ENCODE measurements around the gene CTBP1. TPM values are rescaled to one million over a fixed set of nuclear protein-coding genes. Genes with fewer than 3 reads are reported as not detected.
A peak's percentile ranks its signal among the peaks of the same experiment; 100 is the strongest.

Gene CTBP1
- total and polyA plus RNA-seq, 2 experiments from 2014 or later = 74.0 to 192 TPM

DNA sequence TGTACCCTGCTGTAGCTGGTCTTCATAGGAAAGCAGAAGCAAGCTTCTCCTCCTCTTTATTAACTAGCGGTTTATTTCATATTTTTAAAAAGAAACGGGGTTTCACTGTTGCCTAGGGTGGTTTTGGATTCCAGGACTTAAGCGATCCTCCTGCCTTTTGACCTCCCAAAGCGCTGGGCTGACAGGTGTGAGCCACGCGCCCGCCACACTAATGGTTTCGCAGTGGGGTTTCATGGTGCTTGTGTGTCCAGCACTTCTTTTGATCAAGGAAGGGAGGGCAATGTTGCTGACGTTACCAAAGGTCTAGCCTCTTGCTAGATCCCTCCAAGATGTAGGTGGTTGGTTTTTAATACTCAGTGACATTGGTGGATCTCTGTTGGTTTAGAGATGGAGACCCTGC is 42.2 kb upstream of the CTBP1 start (continued):
- TF ChIP-seq EZH2phosphoT487 (IDR thresholded peaks at IDR 0.05; ENCODE audit: unreplicated experiment) = no peak

DNA sequence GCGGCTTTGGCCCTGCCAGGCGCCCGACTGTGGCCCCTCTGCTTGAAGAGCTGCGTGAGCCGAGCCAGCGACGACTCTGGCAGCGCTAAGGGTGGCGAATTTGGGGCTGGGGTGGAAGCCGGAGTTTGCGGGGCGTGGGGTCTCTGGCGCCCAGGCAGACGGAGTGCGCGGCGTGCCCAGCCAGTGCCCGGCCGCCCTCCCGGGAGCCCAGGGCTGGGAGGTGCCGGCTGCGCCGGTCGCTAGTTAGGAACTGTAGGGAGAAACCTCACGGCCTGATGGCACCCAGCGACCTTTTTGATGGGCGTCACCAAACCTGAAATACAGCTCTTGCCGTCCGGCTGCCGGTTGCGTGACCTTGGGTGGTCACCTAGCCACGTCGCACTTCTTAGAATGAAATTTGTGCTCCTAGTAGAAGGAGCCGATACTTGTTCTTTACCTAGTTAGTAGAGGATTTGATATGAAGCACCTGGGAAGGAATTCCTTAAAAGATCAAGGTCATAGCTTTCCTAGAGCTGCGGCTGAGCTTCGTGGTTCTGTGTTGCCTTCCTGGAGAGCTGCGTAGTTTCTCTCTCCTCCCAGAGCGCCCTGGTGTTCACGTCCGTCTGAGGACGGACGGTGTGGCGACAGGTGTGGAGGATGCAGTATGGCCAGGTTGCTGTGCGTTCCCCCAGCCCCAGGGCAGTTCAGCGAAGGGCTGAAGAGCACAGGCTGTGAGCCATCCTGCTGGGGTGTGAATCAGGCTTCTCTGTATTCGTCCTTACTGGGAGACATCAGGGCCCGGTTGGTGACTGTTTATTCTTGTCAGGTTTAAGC is 41.4 kb upstream of the CTBP1 start:
- Histone ChIP-seq H2AFZ (no peak overlapping the region), H3K27ac (ENCODE audit: low read depth) (no peak overlapping the region), H3K79me2 (replicated peaks; ENCODE audit: insufficient read depth) (peaks cover 53% of the 10 kb centered on the region), H3F3A (replicated peaks; ENCODE audit: low read depth) (no peaks in the 10 kb centered on the region), H3K4me1 (ENCODE audit: insufficient read depth) (peaks cover 21% of the 10 kb centered on the region), H3K4me2 (peak overlapping the region; percentile 99), H3K9me2 (ENCODE audit: insufficient read depth) (0 out of 2 replicates have a peak, but pooled peaks cover 7% of the 10 kb centered on the region), H3K36me3 (ENCODE audit: insufficient read depth) (no peaks in the 10 kb centered on the region), H4K20me1 (replicated peaks; ENCODE audit: insufficient read depth) (peaks cover 32% of the 10 kb centered on the region), H3K4me3 (peak overlapping the region; percentile 96), H3K27me3 (ENCODE audit: insufficient read depth) (no peaks in the 10 kb centered on the region)
- H3K9me3 Mint-ChIP-seq = peaks cover 31% of the 10 kb centered on the region
- H3K27ac Mint-ChIP-seq = peak overlapping the region; percentile 97
- TF ChIP-seq, protein P1, sequence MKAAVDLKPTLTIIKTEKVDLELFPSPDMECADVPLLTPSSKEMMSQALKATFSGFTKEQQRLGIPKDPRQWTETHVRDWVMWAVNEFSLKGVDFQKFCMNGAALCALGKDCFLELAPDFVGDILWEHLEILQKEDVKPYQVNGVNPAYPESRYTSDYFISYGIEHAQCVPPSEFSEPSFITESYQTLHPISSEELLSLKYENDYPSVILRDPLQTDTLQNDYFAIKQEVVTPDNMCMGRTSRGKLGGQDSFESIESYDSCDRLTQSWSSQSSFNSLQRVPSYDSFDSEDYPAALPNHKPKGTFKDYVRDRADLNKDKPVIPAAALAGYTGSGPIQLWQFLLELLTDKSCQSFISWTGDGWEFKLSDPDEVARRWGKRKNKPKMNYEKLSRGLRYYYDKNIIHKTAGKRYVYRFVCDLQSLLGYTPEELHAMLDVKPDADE (IDR thresholded peaks at IDR 0.05) = no peak
- no peak for TF ChIP-seq NANOG (IDR thresholded peaks at IDR 0.05; ENCODE audit: borderline replicate concordance)
- TF ChIP-seq, protein P2, sequence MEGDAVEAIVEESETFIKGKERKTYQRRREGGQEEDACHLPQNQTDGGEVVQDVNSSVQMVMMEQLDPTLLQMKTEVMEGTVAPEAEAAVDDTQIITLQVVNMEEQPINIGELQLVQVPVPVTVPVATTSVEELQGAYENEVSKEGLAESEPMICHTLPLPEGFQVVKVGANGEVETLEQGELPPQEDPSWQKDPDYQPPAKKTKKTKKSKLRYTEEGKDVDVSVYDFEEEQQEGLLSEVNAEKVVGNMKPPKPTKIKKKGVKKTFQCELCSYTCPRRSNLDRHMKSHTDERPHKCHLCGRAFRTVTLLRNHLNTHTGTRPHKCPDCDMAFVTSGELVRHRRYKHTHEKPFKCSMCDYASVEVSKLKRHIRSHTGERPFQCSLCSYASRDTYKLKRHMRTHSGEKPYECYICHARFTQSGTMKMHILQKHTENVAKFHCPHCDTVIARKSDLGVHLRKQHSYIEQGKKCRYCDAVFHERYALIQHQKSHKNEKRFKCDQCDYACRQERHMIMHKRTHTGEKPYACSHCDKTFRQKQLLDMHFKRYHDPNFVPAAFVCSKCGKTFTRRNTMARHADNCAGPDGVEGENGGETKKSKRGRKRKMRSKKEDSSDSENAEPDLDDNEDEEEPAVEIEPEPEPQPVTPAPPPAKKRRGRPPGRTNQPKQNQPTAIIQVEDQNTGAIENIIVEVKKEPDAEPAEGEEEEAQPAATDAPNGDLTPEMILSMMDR (conservative IDR thresholded peaks at IDR 0.05; ENCODE audit: low read depth in 2 of 2) = no peak
- H3K36me3 Mint-ChIP-seq (ENCODE audit: low read depth) = peaks cover 23% of the 10 kb centered on the region
- H3K27me3 Mint-ChIP-seq (ENCODE audit: insufficient read depth, low read depth, poor library complexity) = peaks cover 9% of the 10 kb centered on the region
- ATAC-seq = no peak
- DNase-seq (ENCODE audit: low spot score) = no peak
- H3K4me3 Mint-ChIP-seq = peak overlapping the region; percentile 97
- H3K4me1 Mint-ChIP-seq = peaks cover 36% of the 10 kb centered on the region

GRCh38 chr4:1289207-1290164 is 40.6 kb upstream of the CTBP1 start, which contains the start of gene MAEA:
MAEA (plus strand) TSS chr4:1289891; CDS start chr4:1289914, 23 bp downstream.
- Histone ChIP-seq H3F3A (replicated peaks; ENCODE audit: low read depth) (no peaks in the 10 kb centered on the region), H3K27ac (ENCODE audit: low read depth) (peak within 1 kb of the TSS; percentile 80), H3K27me3 (ENCODE audit: insufficient read depth) (no peaks in the 10 kb centered on the region), H3K79me2 (replicated peaks; ENCODE audit: insufficient read depth) (peaks cover 46% of the 10 kb centered on the region), H2AFZ (peak within 1 kb of the TSS; percentile 61; the same call in 1 of the 2 replicates), H3K36me3 (ENCODE audit: insufficient read depth) (no peaks in the 10 kb centered on the region), H4K20me1 (replicated peaks; ENCODE audit: insufficient read depth) (peaks cover 32% of the 10 kb centered on the region), H3K9me2 (ENCODE audit: insufficient read depth) (0 out of 2 replicates have a peak, but pooled peaks cover 7% of the 10 kb centered on the region), H3K4me1 (ENCODE audit: insufficient read depth) (peaks cover 21% of the 10 kb centered on the region), H3K4me2 (peak within 1 kb of the TSS; percentile 99), H3K4me3 (peak within 1 kb of the TSS; percentile 96)
- Mint-ChIP-seq H3K36me3 (ENCODE audit: low read depth) (peaks cover 26% of the 10 kb centered on the region), H3K27ac (peak within 1 kb of the TSS; percentile 97), H3K9me3 (peaks cover 40% of the 10 kb centered on the region), H3K4me1 (peaks cover 29% of the 10 kb centered on the region), H3K27me3 (ENCODE audit: insufficient read depth, low read depth, poor library complexity) (peaks cover 9% of the 10 kb centered on the region), H3K4me3 (peak within 1 kb of the TSS; percentile 97)
- TF ChIP-seq CREB1 (CRISPR knock-in tag; IDR thresholded peaks at IDR 0.05; ENCODE audit: low read depth) = peak; percentile 84
- TF ChIP-seq ZNF114 (CRISPR knock-in tag; IDR thresholded peaks at IDR 0.05) = no peak
- TF ChIP-seq, protein P1 (IDR thresholded peaks at IDR 0.05) = peak; percentile 69
- TF ChIP-seq EZH2phosphoT487 (IDR thresholded peaks at IDR 0.05; ENCODE audit: unreplicated experiment) = no peak
- TF ChIP-seq NANOG (IDR thresholded peaks at IDR 0.05; ENCODE audit: borderline replicate concordance) = no peak
- TF ChIP-seq, protein P2 (conservative IDR thresholded peaks at IDR 0.05; ENCODE audit: low read depth in 2 of 2) = no peak
- TF ChIP-seq POLR2AphosphoS5 (IDR thresholded peaks at IDR 0.05; ENCODE audit: low read depth) = peak; percentile 80
- peak; percentile 99 for DNase-seq (ENCODE audit: low spot score)
- ATAC-seq = peak; percentile 93

Measured in GM23338 (cell line).